CD4-positive, alpha-beta memory T cell (primary cell): ENCODE data around the gene ABCG4. TPM values are rescaled to one million over a fixed set of nuclear protein-coding genes. Genes with fewer than 3 reads are reported as not detected.

Experiments
- CTCF ChIA-PET: fragments of 350-600 bp; sonication (Branson Sonifier 250); formaldehyde crosslinking; loops from one replicate; lab custom pipeline; 2021; ENCODE audit warnings: inconsistent platforms; ENCODE audit not compliant: partially characterized antibody; lab: Charles Lee
- POLR2A ChIA-PET: fragments of 350-600 bp; sonication (Branson Sonifier 250); formaldehyde crosslinking; loops from one replicate; lab custom pipeline; 2021; ENCODE audit not compliant: partially characterized antibody; lab: Charles Lee
- DNase-seq, 5 donors: peaks; one replicate each; pipeline versions ENCODE4 v3.0.0 to v3.0.0-alpha.2; 2020 to 2022; ENCODE audit warnings: mixed read lengths in 1 of 5
- H3K27ac ChIP-seq: one replicate; pipeline ENCODE4 v1.7.0; 2013; ENCODE audit warnings: low read depth, low read length
- H3K27me3 ChIP-seq: 2 replicates; pipeline ENCODE4 v1.7.0; 2013; ENCODE audit warnings: mild to moderate bottlenecking, low read length, moderate library complexity; ENCODE audit not compliant: insufficient read depth
- H3K36me3 ChIP-seq: 2 replicates; pipeline ENCODE4 v1.7.0; 2013; ENCODE audit warnings: mild to moderate bottlenecking, low read length, moderate library complexity; ENCODE audit not compliant: insufficient read depth
- H3K4me1 ChIP-seq: 2 replicates; pipeline ENCODE4 v1.7.0; 2013; ENCODE audit warnings: mild to moderate bottlenecking, low read length, moderate library complexity; ENCODE audit not compliant: insufficient read depth
- H3K4me3 ChIP-seq, 2 donors: one replicate each; pipeline ENCODE4 v1.7.0; 2013; ENCODE audit warnings: low read length in 2 of 2, mild to moderate bottlenecking in 1 of 2
- H3K9me3 ChIP-seq, 2 donors: one replicate each; pipeline ENCODE4 v1.7.0; 2013; ENCODE audit warnings: low read length in 2 of 2, control low read depth in 1 of 2; ENCODE audit not compliant: control insufficient read depth in 1 of 2
- H3K27ac Mint-ChIP-seq, 7 donors: one replicate each; pipeline ENCODE4 v1.8.0; 2020 to 2021; ENCODE audit warnings: mixed read lengths in 7 of 7, mild to moderate bottlenecking in 6 of 7, inconsistent platforms in 3 of 7, moderate library complexity in 3 of 7
- H3K27me3 Mint-ChIP-seq, 2 donors: one replicate each; pipeline ENCODE4 v1.8.0; 2020 to 2021; ENCODE audit warnings: mixed read lengths in 2 of 2
- H3K36me3 Mint-ChIP-seq, 2 donors: one replicate each; pipeline ENCODE4 v1.8.0; 2020 to 2021; ENCODE audit warnings: mixed read lengths in 2 of 2, inconsistent platforms in 1 of 2, mild to moderate bottlenecking in 1 of 2
- H3K4me1 Mint-ChIP-seq, 4 donors: one replicate each; pipeline ENCODE4 v1.8.0; 2020 to 2021; ENCODE audit warnings: mixed read lengths in 4 of 4, mild to moderate bottlenecking in 1 of 4
- H3K4me3 Mint-ChIP-seq, 8 donors: one replicate each; pipeline ENCODE4 v1.8.0; 2020 to 2021; ENCODE audit warnings: mixed read lengths in 8 of 8, mild to moderate bottlenecking in 7 of 8, moderate library complexity in 6 of 8, inconsistent platforms in 3 of 8
- H3K9me3 Mint-ChIP-seq, 8 donors: one replicate each; pipeline ENCODE4 v1.8.0; 2020 to 2021; ENCODE audit warnings: mixed read lengths in 8 of 8, mild to moderate bottlenecking in 5 of 8, inconsistent platforms in 3 of 8, moderate library complexity in 1 of 8
- intact Hi-C: fragments of 100-400 bp; cut with micrococcal nuclease; formaldehyde crosslinking; loops from one replicate; pipeline ENCODE4 v1.15.1; 2023
- polyA plus RNA-seq, 2 donors: library from polyadenylated mRNA; unstranded; fragments of 300-500 nt; fragmentation: Illumina TruSeq; gene quantifications; one replicate each; pipeline ENCODE4 v1.2.3, GENCODE V29; 2021
- total RNA-seq, 2 experiments: library from RNA; stranded (reverse); gene quantifications; one replicate each; pipeline ENCODE4 v1.2.3, GENCODE V29; 2021

Gene ABCG4
- total and polyA plus RNA-seq, 4 experiments from 2014 or later = 0.09 TPM; not detected in 3

DNA sequence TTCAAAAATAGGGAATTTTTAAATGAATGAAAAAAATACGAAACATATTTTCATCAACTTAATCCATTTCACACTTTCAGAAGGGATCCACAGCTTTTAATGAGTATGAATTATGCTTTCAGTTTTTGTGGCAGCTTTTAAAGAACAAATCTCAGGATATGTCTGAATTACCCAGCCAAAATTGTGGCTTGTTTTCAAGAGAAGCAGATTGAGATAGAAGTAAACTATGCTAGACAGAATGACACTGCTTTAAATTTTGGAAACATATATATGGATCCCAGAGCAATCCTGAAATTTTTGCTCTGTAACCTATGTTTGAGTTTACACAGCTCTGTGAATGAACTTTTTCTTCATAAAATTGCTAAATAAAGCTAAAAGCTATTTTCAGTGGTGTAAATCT, 29.9 kb upstream of the ABCG4 start:
- Histone ChIP-seq H3K4me1 (peaks cover 55% of the 10 kb centered on the region), H3K9me3 (no peaks in the 10 kb centered on the region), H3K4me3 (no peak overlapping the region), H3K36me3 (peaks cover 7% of the 10 kb centered on the region), H3K27me3 (no peaks in the 10 kb centered on the region), H3K27ac (no peak overlapping the region)
- no peaks in the 10 kb centered on the region for H3K27me3 Mint-ChIP-seq
- intact Hi-C loops = no loop called here
- ChIA-PET POLR2A (interaction anchor here (0.8 to 9.3 kb wide), 4 partner anchors 11 to 51 kb away, joined by 4 to 118 read pairs (median 58); partner anchors contain the start of genes C2CD2L, DPAGT1 and VPS11), CTCF (interaction anchor here (1.1 to 1.9 kb wide), 4 partner anchors 10 to 33 kb away, joined by 3 to 6 read pairs (median 4); partner anchors contain the start of genes C2CD2L and DPAGT1)
- peaks cover 31 to 62% (median 41%) of the 10 kb centered on the region in 4 donors for H3K4me1 Mint-ChIP-seq
- no peaks in the 10 kb centered on the region for H3K9me3 Mint-ChIP-seq
- H3K27ac Mint-ChIP-seq = peak overlapping the region in 1 of 7 donors; percentile 15
- peaks cover 18 to 33% of the 10 kb centered on the region in 2 donors for H3K36me3 Mint-ChIP-seq
- no peak for DNase-seq
- no peak overlapping the region for H3K4me3 Mint-ChIP-seq

DNA sequence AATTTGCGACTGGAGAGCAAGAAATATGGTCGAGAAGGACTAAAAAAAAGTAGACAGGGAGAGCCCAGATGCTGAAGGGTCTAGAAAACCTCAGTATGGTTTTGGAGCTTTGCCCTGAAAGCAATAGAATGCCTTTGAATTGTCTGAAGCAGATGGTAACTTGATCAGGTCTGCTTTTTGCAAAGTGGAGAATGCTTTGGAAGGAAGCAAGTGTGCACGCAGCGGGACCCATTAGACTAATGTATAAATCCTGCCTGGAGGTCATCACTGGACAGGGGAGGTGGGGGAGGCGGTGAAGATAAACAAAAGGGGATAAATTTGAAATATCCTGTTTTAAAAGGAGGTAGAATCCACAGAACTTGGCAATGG, 28.2 kb upstream of the ABCG4 start:
- DNase-seq = no peak
- H3K27me3 ChIP-seq = no peaks in the 10 kb centered on the region
- CTCF ChIA-PET = interaction anchor here (0.8 to 1.4 kb wide), 5 partner anchors 9 to 86 kb away, joined by 3 to 5 read pairs (median 4); partner anchors contain the start of genes C2CD2L and CBL
- H3K27ac ChIP-seq = peak overlapping the region; percentile 85
- Mint-ChIP-seq H3K27ac (peak overlapping the region; percentile 90 to 98 (median 94)), H3K36me3 (peaks cover 18 to 28% of the 10 kb centered on the region in 2 donors), H3K9me3 (no peaks in the 10 kb centered on the region), H3K4me3 (peak overlapping the region; percentile 88 to 99 (median 95)), H3K4me1 (peaks cover 27 to 56% (median 32%) of the 10 kb centered on the region in 4 donors), H3K27me3 (no peaks in the 10 kb centered on the region)
- peak overlapping the region; percentile 50 to 78 for H3K4me3 ChIP-seq
- H3K4me1 ChIP-seq = peaks cover 39% of the 10 kb centered on the region
- intact Hi-C loops = loop anchor here (1.0 to 5.0 kb wide), 6 partner anchors 13 to 102 kb away; partner anchors contain the start of genes C2CD2L, NLRX1, RPS25 and TRAPPC4
- H3K9me3 ChIP-seq = no peaks in the 10 kb centered on the region
- POLR2A ChIA-PET = interaction anchor here (0.7 to 9.3 kb wide), 12 partner anchors 8 to 761 kb away, joined by 3 to 118 read pairs (median 6); partner anchors contain the start of genes ABCG4, C2CD2L, DPAGT1 and TRAPPC4
- H3K36me3 ChIP-seq = peaks cover 9% of the 10 kb centered on the region

DNA sequence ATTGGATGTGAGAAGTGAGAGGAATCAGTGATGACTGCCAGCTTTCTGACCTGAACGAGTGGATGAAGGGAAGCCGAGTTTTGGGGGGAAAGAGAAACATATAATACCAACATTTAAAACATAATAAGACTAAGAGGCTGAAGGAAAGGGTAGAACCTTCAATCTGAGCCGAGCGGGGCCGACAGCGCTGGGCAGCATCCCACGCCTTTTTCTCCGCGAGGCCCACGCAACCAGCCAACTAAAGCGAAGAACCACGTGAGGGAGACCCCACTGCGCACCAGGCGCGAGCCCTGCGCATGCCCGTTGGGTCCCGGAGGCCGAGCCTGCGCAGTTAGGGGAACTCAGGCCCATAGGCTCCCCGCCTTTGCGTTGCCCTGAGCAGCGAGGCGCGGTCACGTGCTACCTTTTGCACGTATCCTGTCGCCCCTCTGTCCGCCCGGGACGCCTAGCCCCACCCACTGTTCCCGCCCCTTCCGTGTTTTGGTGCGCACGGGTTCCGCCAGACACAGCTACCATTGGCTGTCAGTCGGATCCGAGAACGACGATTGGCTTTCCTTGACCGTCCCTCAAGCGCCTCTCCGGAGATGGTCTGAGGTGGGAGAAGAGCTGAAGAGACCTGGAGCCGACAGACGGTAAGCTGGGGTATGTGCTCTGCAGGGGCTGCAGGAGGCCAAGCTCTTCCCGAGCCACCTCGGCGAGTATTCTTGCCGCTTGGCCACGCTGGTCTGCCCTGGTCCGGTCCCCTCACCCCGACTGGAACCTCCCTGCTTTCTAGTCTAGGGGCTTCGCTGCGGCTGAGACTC, 27.6 kb upstream of the ABCG4 start, which contains the start of gene HINFP:
Gene HINFP (plus strand): TSS at position 573 of the 803 bp plus-strand sequence. CDS start 5,365 bp downstream, outside the sequence.
- Histone ChIP-seq H3K4me3 (peak within 1 kb of the TSS; percentile 78 to 90), H3K27ac (peak within 1 kb of the TSS; percentile 85), H3K36me3 (peaks cover 10% of the 10 kb centered on the region), H3K9me3 (no peaks in the 10 kb centered on the region), H3K4me1 (peaks cover 33% of the 10 kb centered on the region), H3K27me3 (no peaks in the 10 kb centered on the region)
- Mint-ChIP-seq H3K9me3 (no peaks in the 10 kb centered on the region), H3K4me1 (peaks cover 24 to 51% (median 28%) of the 10 kb centered on the region in 4 donors), H3K27ac (peak within 1 kb of the TSS; percentile 90 to 98 (median 94)), H3K4me3 (peak within 1 kb of the TSS; percentile 88 to 99 (median 95)), H3K36me3 (peaks cover 14 to 26% of the 10 kb centered on the region in 2 donors), H3K27me3 (no peaks in the 10 kb centered on the region)
- ChIA-PET CTCF (interaction anchor here (0.7 to 2.6 kb wide), 13 partner anchors 10 to 85 kb away, joined by 3 to 11 read pairs (median 4); partner anchors contain the start of genes C2CD2L, CBL, DPAGT1 and HYOU1), POLR2A (interaction anchor here (0.6 to 9.3 kb wide), 17 partner anchors 9 to 762 kb away, joined by 3 to 118 read pairs (median 5); partner anchors contain the start of genes ABCG4, C2CD2L, DPAGT1 and HMBS)
- peak; percentile 97 to 100 (median 99) for DNase-seq
- intact Hi-C loops = loop anchor here (1.0 to 5.0 kb wide), 6 partner anchors 14 to 103 kb away; partner anchors contain the start of genes C2CD2L, NLRX1, RPS25 and TRAPPC4

- H3K4me3 Mint-ChIP-seq = peak overlapping the region; percentile 88 to 99 (median 95)
- no peaks in the 10 kb centered on the region for H3K9me3 Mint-ChIP-seq
- no peaks in the 10 kb centered on the region for H3K9me3 ChIP-seq
- H3K36me3 ChIP-seq = peaks cover 10% of the 10 kb centered on the region
- POLR2A ChIA-PET = interaction anchor here (0.8 to 9.3 kb wide), 12 partner anchors 9 to 199 kb away, joined by 3 to 118 read pairs (median 7); partner anchors contain the start of genes ABCG4, C2CD2L, DPAGT1 and HMBS
- peak overlapping the region; percentile 78 to 90 for H3K4me3 ChIP-seq
- H3K27me3 Mint-ChIP-seq = no peaks in the 10 kb centered on the region
- intact Hi-C loops = loop anchor here (1.0 to 5.0 kb wide), 6 partner anchors 14 to 103 kb away; partner anchors contain the start of genes C2CD2L, NLRX1, RPS25 and TRAPPC4
- peaks cover 26 to 56% (median 29%) of the 10 kb centered on the region in 4 donors for H3K4me1 Mint-ChIP-seq
- CTCF ChIA-PET = interaction anchor here (1.0 to 2.6 kb wide), 10 partner anchors 12 to 84 kb away, joined by 3 to 11 read pairs (median 4); partner anchors contain the start of genes CBL, DPAGT1, HYOU1 and VPS11
- DNase-seq = no peak
- no peaks in the 10 kb centered on the region for H3K27me3 ChIP-seq
- H3K36me3 Mint-ChIP-seq = peaks cover 16 to 29% of the 10 kb centered on the region in 2 donors
- peaks cover 27% of the 10 kb centered on the region for H3K4me1 ChIP-seq
- peak overlapping the region; percentile 90 to 98 (median 94) for H3K27ac Mint-ChIP-seq
- peak overlapping the region; percentile 85 for H3K27ac ChIP-seq
Measured at GRCh38 chr11:119121811-119122124, 27.1 kb upstream of the ABCG4 start.

DNA sequence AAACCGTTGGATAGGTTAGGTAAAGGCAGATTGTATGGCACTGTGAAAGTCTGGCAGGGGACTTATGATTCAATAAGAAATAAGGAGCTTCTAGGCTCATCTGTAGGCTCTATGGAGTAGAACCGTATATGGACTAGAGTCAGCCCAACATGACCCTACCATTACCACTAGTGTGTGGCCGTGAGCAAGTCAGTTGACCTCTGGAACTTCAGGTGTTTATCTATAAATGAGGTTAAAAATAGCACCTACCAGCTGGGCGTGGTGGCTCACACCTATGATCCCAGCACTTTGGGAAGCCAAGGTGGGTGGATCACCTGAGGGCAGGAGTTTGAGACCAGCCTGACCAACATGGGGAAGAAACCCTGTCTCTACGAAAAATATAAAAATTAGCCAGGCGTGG, 23.0 kb upstream of the ABCG4 start:
- Mint-ChIP-seq H3K9me3 (no peaks in the 10 kb centered on the region), H3K4me3 (no peak overlapping the region), H3K4me1 (peaks cover 18 to 45% (median 25%) of the 10 kb centered on the region in 4 donors), H3K27me3 (no peaks in the 10 kb centered on the region), H3K36me3 (peaks cover 26 to 43% of the 10 kb centered on the region in 2 donors), H3K27ac (peak overlapping the region in 2 of 7 donors; percentile 9 to 19)
- intact Hi-C loops = no loop called here
- Histone ChIP-seq H3K4me3 (no peak overlapping the region), H3K4me1 (peaks cover 19% of the 10 kb centered on the region), H3K27ac (no peak overlapping the region), H3K36me3 (peaks cover 24% of the 10 kb centered on the region), H3K9me3 (no peaks in the 10 kb centered on the region), H3K27me3 (no peaks in the 10 kb centered on the region)
- CTCF ChIA-PET = interaction anchor here (1.0 kb wide), 1 partner anchor 31 kb away, joined by 3 read pairs; a partner anchor contains a TSS
- POLR2A ChIA-PET = interaction anchor here (1.2 to 2.3 kb wide), 4 partner anchors 18 to 59 kb away, joined by 3 to 8 read pairs (median 4); partner anchors contain the start of genes DPAGT1 and VPS11
- no peak for DNase-seq

DNA sequence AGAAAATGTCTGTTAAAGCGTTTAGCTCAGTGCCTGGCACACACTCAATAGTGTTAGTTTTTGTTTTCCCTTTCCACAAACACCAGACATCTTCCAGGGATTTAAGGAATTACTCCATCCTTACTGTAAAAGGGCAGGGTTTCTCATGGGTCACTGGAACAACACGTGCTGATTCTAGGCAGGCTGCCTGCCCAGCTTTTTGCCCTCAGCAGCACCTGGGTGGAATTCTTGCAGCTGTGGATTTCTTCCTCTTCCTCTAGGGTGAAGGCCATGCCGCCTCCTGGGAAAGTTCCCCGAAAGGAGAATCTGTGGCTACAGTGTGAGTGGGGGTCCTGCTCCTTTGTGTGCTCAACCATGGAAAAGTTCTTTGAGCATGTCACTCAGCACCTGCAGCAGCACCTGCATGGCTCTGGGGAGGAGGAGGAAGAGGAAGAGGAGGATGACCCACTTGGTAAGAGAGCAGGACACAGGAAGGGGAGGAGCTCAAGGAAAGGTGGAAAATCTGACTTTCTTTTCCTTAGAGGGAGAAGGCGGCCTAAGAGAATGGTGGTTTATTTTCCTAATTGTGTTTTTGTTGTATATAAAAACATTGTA, 22.1 kb upstream of the ABCG4 start:
- Mint-ChIP-seq H3K36me3 (peaks cover 35 to 50% of the 10 kb centered on the region in 2 donors), H3K4me1 (peaks cover 17 to 35% (median 20%) of the 10 kb centered on the region in 4 donors), H3K9me3 (no peaks in the 10 kb centered on the region), H3K27me3 (no peaks in the 10 kb centered on the region), H3K4me3 (no peak overlapping the region), H3K27ac (peak overlapping the region in 4 of 7 donors; percentile 35 to 57 (median 47))
- H3K9me3 ChIP-seq = no peaks in the 10 kb centered on the region
- H3K4me3 ChIP-seq = no peak overlapping the region
- peaks cover 33% of the 10 kb centered on the region for H3K36me3 ChIP-seq
- DNase-seq = no peak
- CTCF ChIA-PET = interaction anchor here (1.0 kb wide), 2 partner anchors 9 to 32 kb away, joined by 3 read pairs; a partner anchor contains a TSS
- intact Hi-C loops = no loop called here
- POLR2A ChIA-PET = interaction anchor here (1.2 to 2.3 kb wide), 5 partner anchors 19 to 59 kb away, joined by 3 to 8 read pairs (median 4); partner anchors contain the start of genes C2CD2L, DPAGT1 and VPS11
- H3K27ac ChIP-seq = no peak overlapping the region
- peaks cover 16% of the 10 kb centered on the region for H3K4me1 ChIP-seq
- no peaks in the 10 kb centered on the region for H3K27me3 ChIP-seq
